ENCODE measurements around the gene CDHR5.

CDHR5 gene, protein sequence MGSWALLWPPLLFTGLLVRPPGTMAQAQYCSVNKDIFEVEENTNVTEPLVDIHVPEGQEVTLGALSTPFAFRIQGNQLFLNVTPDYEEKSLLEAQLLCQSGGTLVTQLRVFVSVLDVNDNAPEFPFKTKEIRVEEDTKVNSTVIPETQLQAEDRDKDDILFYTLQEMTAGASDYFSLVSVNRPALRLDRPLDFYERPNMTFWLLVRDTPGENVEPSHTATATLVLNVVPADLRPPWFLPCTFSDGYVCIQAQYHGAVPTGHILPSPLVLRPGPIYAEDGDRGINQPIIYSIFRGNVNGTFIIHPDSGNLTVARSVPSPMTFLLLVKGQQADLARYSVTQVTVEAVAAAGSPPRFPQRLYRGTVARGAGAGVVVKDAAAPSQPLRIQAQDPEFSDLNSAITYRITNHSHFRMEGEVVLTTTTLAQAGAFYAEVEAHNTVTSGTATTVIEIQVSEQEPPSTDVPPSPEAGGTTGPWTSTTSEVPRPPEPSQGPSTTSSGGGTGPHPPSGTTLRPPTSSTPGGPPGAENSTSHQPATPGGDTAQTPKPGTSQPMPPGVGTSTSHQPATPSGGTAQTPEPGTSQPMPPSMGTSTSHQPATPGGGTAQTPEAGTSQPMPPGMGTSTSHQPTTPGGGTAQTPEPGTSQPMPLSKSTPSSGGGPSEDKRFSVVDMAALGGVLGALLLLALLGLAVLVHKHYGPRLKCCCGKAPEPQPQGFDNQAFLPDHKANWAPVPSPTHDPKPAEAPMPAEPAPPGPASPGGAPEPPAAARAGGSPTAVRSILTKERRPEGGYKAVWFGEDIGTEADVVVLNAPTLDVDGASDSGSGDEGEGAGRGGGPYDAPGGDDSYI

DNA sequence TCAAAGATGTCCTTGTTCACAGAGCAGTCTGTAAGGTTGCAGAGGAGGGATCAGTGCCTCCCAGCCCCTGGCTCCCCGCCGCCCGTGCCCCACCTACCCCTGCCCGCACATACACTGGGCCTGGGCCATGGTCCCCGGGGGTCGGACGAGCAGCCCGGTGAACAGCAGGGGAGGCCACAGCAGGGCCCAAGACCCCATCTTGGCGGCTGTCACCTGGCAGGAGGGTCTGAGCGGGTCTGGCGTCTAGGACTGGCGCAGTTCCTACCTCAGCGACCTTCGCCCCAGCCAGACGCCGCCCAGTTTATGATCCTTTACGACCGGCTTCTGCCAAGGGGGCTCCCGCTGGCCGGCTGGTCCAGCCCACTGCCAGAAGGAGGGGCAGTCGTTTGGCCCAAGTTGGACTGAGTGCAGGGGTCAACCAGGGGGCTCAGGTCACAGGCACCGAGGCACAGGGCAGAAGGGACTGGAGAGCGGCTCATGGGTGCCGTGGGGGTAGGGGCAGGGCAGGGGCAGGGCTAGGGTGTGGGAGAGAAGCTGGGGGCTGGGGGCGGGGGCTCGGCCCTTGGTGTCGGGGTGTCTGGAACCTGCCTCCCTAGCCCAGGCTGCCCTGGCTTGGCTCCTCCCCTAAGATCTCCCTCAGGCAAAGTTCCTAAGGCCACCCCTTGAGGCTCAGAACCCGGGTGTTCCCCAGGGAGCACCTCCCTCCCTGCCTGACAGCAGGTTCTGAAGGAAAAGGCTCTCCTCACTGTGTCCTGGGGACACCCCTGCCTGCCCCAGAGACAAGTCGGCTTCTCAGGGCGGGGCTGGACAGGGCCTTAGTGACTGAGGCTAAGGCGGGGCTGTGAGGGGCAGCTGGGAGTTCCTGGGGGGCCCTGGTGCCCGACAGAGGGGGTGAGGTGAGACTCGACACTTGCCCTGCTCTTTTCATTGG lies at the start of gene CDHR5:
TSS of gene CDHR5 (minus strand) at position 251 of the 931 bp plus-strand sequence. CDS start at position 198, 53 bp downstream.
- H3K4me2 ChIP-seq (ENCODE audit: low read depth, low read length, poor library complexity, severe bottlenecking), result no peak within 1 kb of the TSS
- no peaks in the 10 kb centered on the region for H3K36me3 ChIP-seq (ENCODE audit: low read length)
- H2AFZ ChIP-seq (ENCODE audit: low read depth, low read length, severe bottlenecking), result no peak within 1 kb of the TSS
- H4K20me1 ChIP-seq (ENCODE audit: low read depth, low read length), result no peaks in the 10 kb centered on the region
- no peaks in the 10 kb centered on the region for H3K9me3 ChIP-seq (ENCODE audit: insufficient read depth, low read length)
- H3K9ac ChIP-seq (ENCODE audit: low read length), result no peak within 1 kb of the TSS
- no peaks in the 10 kb centered on the region for H3K9me2 ChIP-seq (replicated peaks; ENCODE audit: insufficient read depth, low read length)
- no peak within 1 kb of the TSS for H3K4me3 ChIP-seq (ENCODE audit: insufficient read depth, low read length, poor library complexity, severe bottlenecking)
- H3F3A ChIP-seq (ENCODE audit: insufficient read depth), result 0 out of 2 replicates have a peak, but pooled peaks cover 12% of the 10 kb centered on the region
- H3K27me3 ChIP-seq (ENCODE audit: low read length), result no peaks in the 10 kb centered on the region
- H3K27ac ChIP-seq (ENCODE audit: low read depth, low read length), result no peak within 1 kb of the TSS
- H3K79me2 ChIP-seq (ENCODE audit: insufficient read depth, low read length), result no peaks in the 10 kb centered on the region
- TF ChIP-seq CTCF (IDR thresholded peaks at IDR 0.05; ENCODE audit: insufficient read depth, low read length, poor library complexity, severe bottlenecking) (no peak), EZH2phosphoT487 (conservative IDR thresholded peaks at IDR 0.05; ENCODE audit: low read length) (no peak)

GRCh38 chr11:674406-674805 lies 49.7 kb upstream of the CDHR5 start:
- Histone ChIP-seq H3K9me3 (ENCODE audit: insufficient read depth, low read length) (no peaks in the 10 kb centered on the region), H3F3A (ENCODE audit: insufficient read depth) (no peaks in the 10 kb centered on the region), H3K36me3 (ENCODE audit: low read length) (peaks cover 6% of the 10 kb centered on the region; the same call in 1 of the 2 replicates), H3K79me2 (ENCODE audit: insufficient read depth, low read length) (no peaks in the 10 kb centered on the region), H3K9ac (ENCODE audit: low read length) (no peak overlapping the region), H3K27me3 (ENCODE audit: low read length) (no peaks in the 10 kb centered on the region), H3K4me2 (ENCODE audit: low read depth, low read length, poor library complexity, severe bottlenecking) (no peak overlapping the region), H3K27ac (ENCODE audit: low read depth, low read length) (no peak overlapping the region), H3K4me3 (ENCODE audit: insufficient read depth, low read length, poor library complexity, severe bottlenecking) (no peak overlapping the region), H3K9me2 (replicated peaks; ENCODE audit: insufficient read depth, low read length) (no peaks in the 10 kb centered on the region), H4K20me1 (ENCODE audit: low read depth, low read length) (no peaks in the 10 kb centered on the region), H2AFZ (ENCODE audit: low read depth, low read length, severe bottlenecking) (no peak overlapping the region)
- no peak for TF ChIP-seq CTCF (IDR thresholded peaks at IDR 0.05; ENCODE audit: insufficient read depth, low read length, poor library complexity, severe bottlenecking)
- no peak for TF ChIP-seq EZH2phosphoT487 (conservative IDR thresholded peaks at IDR 0.05; ENCODE audit: low read length)

- H2AFZ ChIP-seq (ENCODE audit: low read depth, low read length, severe bottlenecking), result no peak overlapping the region
- H3K79me2 ChIP-seq (ENCODE audit: insufficient read depth, low read length), result no peaks in the 10 kb centered on the region
- no peak overlapping the region for H3K9ac ChIP-seq (ENCODE audit: low read length)
- H3K27me3 ChIP-seq (ENCODE audit: low read length), result no peaks in the 10 kb centered on the region
- TF ChIP-seq EZH2phosphoT487 (conservative IDR thresholded peaks at IDR 0.05; ENCODE audit: low read length), result no peak
- no peak for TF ChIP-seq CTCF (IDR thresholded peaks at IDR 0.05; ENCODE audit: insufficient read depth, low read length, poor library complexity, severe bottlenecking)
- no peaks in the 10 kb centered on the region for H3F3A ChIP-seq (ENCODE audit: insufficient read depth)
- no peaks in the 10 kb centered on the region for H4K20me1 ChIP-seq (ENCODE audit: low read depth, low read length)
- no peaks in the 10 kb centered on the region for H3K9me3 ChIP-seq (ENCODE audit: insufficient read depth, low read length)
- H3K27ac ChIP-seq (ENCODE audit: low read depth, low read length), result no peak overlapping the region
- H3K9me2 ChIP-seq (replicated peaks; ENCODE audit: insufficient read depth, low read length), result no peaks in the 10 kb centered on the region
- no peak overlapping the region for H3K4me3 ChIP-seq (ENCODE audit: insufficient read depth, low read length, poor library complexity, severe bottlenecking)
- peaks cover 6% of the 10 kb centered on the region; the same call in 1 of the 2 replicates for H3K36me3 ChIP-seq (ENCODE audit: low read length)
- no peak overlapping the region for H3K4me2 ChIP-seq (ENCODE audit: low read depth, low read length, poor library complexity, severe bottlenecking)
These were observed 49.1 kb upstream of the CDHR5 start for GRCh38 chr11:673866-674265.

Measured in SU-DHL-6 (cell line).